Panc1 (cell line): Measurements from ENCODE around the gene NIPA2. TPM values are rescaled to one million over a fixed set of nuclear protein-coding genes. Genes with fewer than 3 reads are reported as not detected.

Experiments used
- ATAC-seq: fragments of 200-7000 bp; cut with Tn5 transposase; 2 replicates; pipeline ENCODE4 v1.9.1; 2020; ENCODE audit warnings: mild to moderate bottlenecking, moderate library complexity
- BruUV-seq: library from RNA; stranded (reverse); fragments of 400-500 nt; replicated peaks from 2 replicates; lab custom pipeline; 2021; lab: Mats Ljungman, UMichigan
- CTCF ChIA-PET: fragments of 300-600 bp; sonication (Branson Sonifier 250); formaldehyde crosslinking; loops from one replicate; lab custom pipeline; 2022; ENCODE audit warnings: antibody characterized with exemption; lab: Charles Lee
- POLR2A ChIA-PET: fragments of 300-600 bp; sonication (Branson Sonifier 250); formaldehyde crosslinking; loops from one replicate; lab custom pipeline; 2022; ENCODE audit warnings: antibody characterized with exemption; lab: Charles Lee
- DNase-seq: peaks from one replicate; pipeline ENCODE4 v3.0.0-alpha.2; 2010; ENCODE audit warnings: low read depth, low spot score
- H3K27ac ChIP-seq: 2 replicates; pipeline ENCODE4 v1.5.1; 2011; ENCODE audit warnings: mild to moderate bottlenecking, low read length, inconsistent platforms
- H3K27me3 ChIP-seq: fragments of 200-500 bp; sonication (Bioruptor generic); 2 replicates; pipeline ENCODE4 v1.6.0; 2014; ENCODE audit warnings: low read length, inconsistent platforms; ENCODE audit not compliant: control insufficient read depth, insufficient read depth
- H3K36me3 ChIP-seq: fragments of 200-500 bp; sonication (Bioruptor generic); 2 replicates; pipeline ENCODE4 v1.5.1; 2014; ENCODE audit warnings: inconsistent platforms, mild to moderate bottlenecking, low read length, moderate library complexity; ENCODE audit not compliant: control insufficient read depth, insufficient read depth
- H3K4me1 ChIP-seq: 2 replicates; pipeline ENCODE4 v1.5.1; 2011; ENCODE audit warnings: inconsistent platforms, mild to moderate bottlenecking, low read length, moderate library complexity; ENCODE audit not compliant: control insufficient read depth, insufficient read depth
- H3K4me3 ChIP-seq, 2 experiments: 2 replicates each; pipeline ENCODE4 v1.5.1; 2011 to 2012; ENCODE audit warnings: low read depth in 2 of 2, low read length in 2 of 2, mild to moderate bottlenecking in 2 of 2, inconsistent platforms in 1 of 2, moderate library complexity in 1 of 2
- H3K9me3 ChIP-seq: fragments of 200-500 bp; sonication (Bioruptor generic); 2 replicates; pipeline ENCODE4 v1.5.1; 2014; ENCODE audit warnings: low read depth, mild to moderate bottlenecking, inconsistent platforms, low read length, moderate library complexity; ENCODE audit not compliant: control insufficient read depth, insufficient read depth
- CTCF ChIP-seq: fragments of 450-650 bp; IDR thresholded peaks from 2 replicates; pipeline ENCODE4 v1.5.1; 2017; ENCODE audit warnings: mild to moderate bottlenecking
- POLR2AphosphoS5 ChIP-seq: IDR thresholded peaks from 2 replicates; pipeline ENCODE4 v1.6.1; 2012; ENCODE audit warnings: mild to moderate bottlenecking, low read depth, low read length, moderate library complexity
- REST ChIP-seq, 2 experiments: IDR thresholded peaks; 2 replicates each; pipeline ENCODE4 v1.6.1; 2011 to 2012; ENCODE audit warnings: low read depth in 2 of 2, control low read depth in 1 of 2, low read length in 1 of 2, mild to moderate bottlenecking in 1 of 2, moderate library complexity in 1 of 2; ENCODE audit not compliant: insufficient read depth in 1 of 2
- SIN3A ChIP-seq: IDR thresholded peaks from 2 replicates; pipeline ENCODE4 v1.6.1; 2012; ENCODE audit warnings: low read depth, mild to moderate bottlenecking, low read length, moderate library complexity, borderline replicate concordance; ENCODE audit not compliant: insufficient read depth
- TCF7L2 ChIP-seq: IDR thresholded peaks from 2 replicates; pipeline ENCODE4 v1.6.1; 2011; ENCODE audit warnings: mild to moderate bottlenecking, low read depth, low read length, inconsistent platforms
- in situ Hi-C: cut with HindIII; loops from 2 replicates; pipeline ENCODE4 v1.10.0; 2016; ENCODE audit warnings: low sequenced_read_pairs, low pct_unique_long_range_greater_than_20kb
- intact Hi-C: fragments of 100-400 bp; cut with micrococcal nuclease; formaldehyde crosslinking; loops from one replicate; pipeline ENCODE4 v1.10.0; 2022; ENCODE audit not compliant: unreplicated experiment
- total RNA-seq: library from RNA; stranded (reverse); gene quantifications from one replicate; pipeline ENCODE4 v1.2.1, GENCODE V29; 2021; ENCODE audit not compliant: unreplicated experiment

The NIPA2 gene
- total RNA-seq, 1 experiment from 2014 or later = 94.8 TPM

- no TSS peak for BruUV-seq
- H3K27me3 ChIP-seq = no peaks in the 10 kb centered on the region
- no peaks in the 10 kb centered on the region for H3K9me3 ChIP-seq
- ChIA-PET POLR2A (no interaction called here), CTCF (no interaction called here)
- peaks cover 7% of the 10 kb centered on the region for H3K36me3 ChIP-seq
- H3K4me1 ChIP-seq = no peaks in the 10 kb centered on the region
- ATAC-seq (no peak), DNase-seq (no peak)
- in situ Hi-C loops = no loop called here
- intact Hi-C loops = no loop called here
- H3K4me3 ChIP-seq = no peak overlapping the region
- TF ChIP-seq CTCF = no peak
- TF ChIP-seq REST (IDR thresholded peaks at IDR 0.05; ENCODE audit: insufficient read depth in 1 of 2, low read depth in 2 of 2, low read length in 1 of 2) = no peak
- TF ChIP-seq TCF7L2 = no peak
- no peak for TF ChIP-seq SIN3A
- no peak for TF ChIP-seq POLR2AphosphoS5
- no peak overlapping the region for H3K27ac ChIP-seq
Observed at GRCh38 chr15:22904736-22905135, 66.3 kb downstream of the NIPA2 start.

- Histone ChIP-seq H3K4me3 (no peak overlapping the region), H3K27me3 (no peaks in the 10 kb centered on the region), H3K36me3 (peaks cover 10% of the 10 kb centered on the region), H3K27ac (no peak overlapping the region), H3K9me3 (no peaks in the 10 kb centered on the region), H3K4me1 (no peaks in the 10 kb centered on the region)
- TF ChIP-seq POLR2AphosphoS5 (no peak), CTCF (no peak)
- ChIA-PET CTCF (no interaction called here), POLR2A (no interaction called here)
- intact Hi-C loops = no loop called here
- in situ Hi-C loops = no loop called here
- no TSS peak for BruUV-seq
- ATAC-seq (no peak), DNase-seq (no peak)
Observed at GRCh38 chr15:22907161-22907950, 68.9 kb downstream of the NIPA2 start.
